OCI-LY3 (cell line): ENCODE data around the gene XRN1.

Experiments used
- H2AFZ ChIP-seq: fragments of 200-600, 300-600 bp; shearing (Covaris generic); 2 replicates; pipeline ENCODE4 v1.6.0; 2014; ENCODE audit warnings: antibody characterized with exemption, low read depth, low read length
- H3K27ac ChIP-seq: fragments of 200-600, 300-600 bp; sonication (generic); 2 replicates; pipeline ENCODE4 v1.5.1; 2014; ENCODE audit warnings: mild to moderate bottlenecking, low read length, moderate library complexity, mixed read lengths
- H3K27me3 ChIP-seq: fragments of 200-600, 300-600 bp; sonication (generic); 2 replicates; pipeline ENCODE4 v1.6.1; 2014; ENCODE audit warnings: low read depth, low read length, mixed read lengths
- H3K36me3 ChIP-seq: fragments of 200-600, 300-600 bp; sonication (generic); replicated peaks from 2 replicates; pipeline ENCODE3; 2014; ENCODE audit warnings: low read depth, low read length, mixed read lengths
- H3K4me1 ChIP-seq: fragments of 300-600, 200-600 bp; sonication (generic); 2 replicates; pipeline ENCODE4 v1.6.1; 2014; ENCODE audit warnings: low read length, mixed read lengths
- H3K4me2 ChIP-seq: fragments of 200-600, 300-600 bp; sonication (generic); 2 replicates; pipeline ENCODE4 v1.6.1; 2014; ENCODE audit warnings: low read length, mixed read lengths
- H3K4me3 ChIP-seq: fragments of 300-600, 200-600 bp; sonication (generic); 2 replicates; pipeline ENCODE4 v1.5.1; 2014; ENCODE audit warnings: antibody characterized with exemption, mild to moderate bottlenecking, low read length, moderate library complexity
- H3K79me2 ChIP-seq: fragments of 300-600, 200-600 bp; shearing (Covaris generic); 2 replicates; pipeline ENCODE4 v1.6.1; 2014; ENCODE audit warnings: mild to moderate bottlenecking, low read length, mixed read lengths
- H3K9ac ChIP-seq: fragments of 300-600, 200-600 bp; shearing (Covaris generic); 2 replicates; pipeline ENCODE4 v1.6.0; 2014; ENCODE audit warnings: mild to moderate bottlenecking, low read length, moderate library complexity
- H3K9me3 ChIP-seq: fragments of 200-600, 300-600 bp; shearing (Covaris generic); 2 replicates; pipeline ENCODE4 v1.6.1; 2014; ENCODE audit warnings: low read length, mixed read lengths; ENCODE audit not compliant: insufficient read depth
- H4K20me1 ChIP-seq: fragments of 200-600, 300-600 bp; sonication (generic); 2 replicates; pipeline ENCODE4 v1.6.1; 2016; ENCODE audit warnings: low read length, mixed read lengths; ENCODE audit not compliant: insufficient read depth
- EZH2phosphoT487 ChIP-seq: fragments of 200-600 bp; shearing (Covaris generic); IDR thresholded peaks from 2 replicates; pipeline ENCODE4 v1.6.1; 2018; ENCODE audit warnings: antibody characterized with exemption, mixed run types, low read depth
- TF ChIP-seq, protein P1 (sequence below): fragments of 200-600, 300-600 bp; sonication (generic); IDR thresholded peaks from 2 replicates; pipeline ENCODE4 v1.5.1; 2014; ENCODE audit warnings: antibody characterized with exemption, low read length, low read depth

The XRN1 gene

DNA sequence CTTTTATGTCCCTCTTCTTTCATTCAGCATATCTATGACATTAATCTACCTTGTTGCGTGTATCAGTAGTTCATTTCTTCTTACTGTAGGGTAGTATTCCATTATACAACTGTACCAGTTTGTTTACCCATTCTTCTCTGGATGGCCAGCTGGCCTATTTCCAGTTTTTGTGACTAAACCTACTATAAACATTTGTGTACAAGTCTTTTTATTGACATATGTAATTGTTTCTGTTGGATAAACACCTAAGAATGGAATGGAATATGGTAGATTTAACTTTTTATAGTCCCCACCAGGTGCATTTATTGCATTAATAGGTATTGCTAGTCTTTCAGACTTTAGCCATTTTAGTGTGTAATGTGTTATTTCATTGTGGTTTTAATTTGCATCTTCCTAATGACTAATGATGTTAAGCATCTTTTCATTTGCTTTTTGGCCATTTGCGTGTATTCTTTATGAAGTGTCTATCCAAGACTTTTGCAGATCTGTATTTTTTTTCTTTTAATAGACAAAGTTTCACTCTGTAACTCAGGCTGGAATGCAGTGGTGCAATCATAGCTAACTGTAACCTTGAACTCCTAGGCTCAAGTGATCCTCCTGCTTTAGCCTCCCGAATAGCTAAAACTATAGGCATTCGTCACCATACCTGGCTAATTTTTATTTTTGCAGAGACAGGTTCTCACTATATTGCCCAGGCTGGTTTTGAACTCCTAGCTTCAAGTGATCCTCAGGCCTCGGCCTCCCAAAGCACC is 41.9 kb upstream of the XRN1 start:
- peaks cover 40% of the 10 kb centered on the region for H3K36me3 ChIP-seq
- no peak overlapping the region for H2AFZ ChIP-seq
- H3K4me3 ChIP-seq, result no peak overlapping the region
- H3K27ac ChIP-seq, result no peak overlapping the region
- H3K9ac ChIP-seq, result no peak overlapping the region
- H3K9me3 ChIP-seq, result no peaks in the 10 kb centered on the region
- TF ChIP-seq EZH2phosphoT487, result no peak
- TF ChIP-seq, protein P1, sequence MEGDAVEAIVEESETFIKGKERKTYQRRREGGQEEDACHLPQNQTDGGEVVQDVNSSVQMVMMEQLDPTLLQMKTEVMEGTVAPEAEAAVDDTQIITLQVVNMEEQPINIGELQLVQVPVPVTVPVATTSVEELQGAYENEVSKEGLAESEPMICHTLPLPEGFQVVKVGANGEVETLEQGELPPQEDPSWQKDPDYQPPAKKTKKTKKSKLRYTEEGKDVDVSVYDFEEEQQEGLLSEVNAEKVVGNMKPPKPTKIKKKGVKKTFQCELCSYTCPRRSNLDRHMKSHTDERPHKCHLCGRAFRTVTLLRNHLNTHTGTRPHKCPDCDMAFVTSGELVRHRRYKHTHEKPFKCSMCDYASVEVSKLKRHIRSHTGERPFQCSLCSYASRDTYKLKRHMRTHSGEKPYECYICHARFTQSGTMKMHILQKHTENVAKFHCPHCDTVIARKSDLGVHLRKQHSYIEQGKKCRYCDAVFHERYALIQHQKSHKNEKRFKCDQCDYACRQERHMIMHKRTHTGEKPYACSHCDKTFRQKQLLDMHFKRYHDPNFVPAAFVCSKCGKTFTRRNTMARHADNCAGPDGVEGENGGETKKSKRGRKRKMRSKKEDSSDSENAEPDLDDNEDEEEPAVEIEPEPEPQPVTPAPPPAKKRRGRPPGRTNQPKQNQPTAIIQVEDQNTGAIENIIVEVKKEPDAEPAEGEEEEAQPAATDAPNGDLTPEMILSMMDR, result no peak
- H4K20me1 ChIP-seq, result no peaks in the 10 kb centered on the region
- no peaks in the 10 kb centered on the region for H3K79me2 ChIP-seq
- H3K27me3 ChIP-seq, result no peaks in the 10 kb centered on the region
- H3K4me2 ChIP-seq, result no peak overlapping the region
- H3K4me1 ChIP-seq, result peaks cover 8% of the 10 kb centered on the region

DNA sequence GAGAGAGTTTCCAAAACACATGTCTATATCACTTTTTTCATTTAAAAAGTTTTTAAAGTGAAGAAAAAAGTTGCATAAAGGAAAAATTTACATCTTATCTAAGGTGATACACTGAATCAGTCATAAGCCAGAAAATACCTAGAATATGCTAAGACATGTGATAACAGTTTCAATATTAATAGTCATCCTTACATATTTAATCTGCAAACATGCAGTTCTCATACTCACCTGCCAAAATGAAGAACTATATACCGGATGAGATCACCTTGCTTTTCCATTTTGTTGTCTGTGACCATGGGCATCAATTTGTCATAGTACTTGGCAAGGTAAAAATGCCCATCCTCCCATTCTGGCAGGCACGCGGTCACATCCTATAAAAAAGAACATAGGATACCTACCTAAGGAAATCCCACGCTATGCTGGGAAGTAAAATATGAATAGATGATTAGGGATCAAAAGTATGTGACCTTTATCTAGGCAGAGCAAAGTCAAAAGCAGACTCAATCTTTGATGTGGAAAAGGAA is 37.1 kb upstream of the XRN1 start:
- TF ChIP-seq, protein P1, result no peak
- no peak for TF ChIP-seq EZH2phosphoT487
- no peak overlapping the region for H3K4me3 ChIP-seq
- H2AFZ ChIP-seq, result no peak overlapping the region
- H3K9ac ChIP-seq, result no peak overlapping the region
- no peaks in the 10 kb centered on the region for H4K20me1 ChIP-seq
- no peak overlapping the region; the same call in 1 of the 2 replicates for H3K4me2 ChIP-seq
- 0 out of 2 replicates have a peak, but pooled peaks cover 3% of the 10 kb centered on the region for H3K9me3 ChIP-seq
- no peaks in the 10 kb centered on the region for H3K27me3 ChIP-seq
- peaks cover 39% of the 10 kb centered on the region for H3K36me3 ChIP-seq
- peaks cover 12% of the 10 kb centered on the region for H3K4me1 ChIP-seq
- H3K27ac ChIP-seq, result no peak overlapping the region; the same call in 1 of the 2 replicates
- H3K79me2 ChIP-seq, result no peaks in the 10 kb centered on the region

DNA sequence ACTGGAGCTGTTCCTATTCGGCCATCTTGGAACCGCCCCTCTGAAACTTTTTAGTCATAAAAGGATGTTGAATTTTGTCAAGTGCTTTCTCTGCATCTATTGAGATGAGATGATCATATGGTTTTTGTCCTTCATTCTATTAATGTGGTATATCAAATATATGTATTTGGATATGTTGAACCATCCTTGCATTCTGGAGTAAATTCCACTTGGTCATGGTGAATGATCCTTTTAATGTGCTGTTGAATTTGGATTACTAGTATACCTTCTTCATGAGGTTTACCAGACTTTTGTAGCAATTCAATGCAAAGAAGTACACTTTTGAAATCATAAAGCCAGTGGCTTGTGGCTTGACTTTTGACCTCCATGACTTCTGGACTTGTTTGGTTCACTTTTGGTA is 33.4 kb upstream of the XRN1 start:
- TF ChIP-seq EZH2phosphoT487, result no peak
- TF ChIP-seq, protein P1, result no peak
- Histone ChIP-seq H4K20me1 (no peaks in the 10 kb centered on the region), H3K4me1 (peaks cover 12% of the 10 kb centered on the region), H3K4me2 (no peak overlapping the region), H3K79me2 (no peaks in the 10 kb centered on the region), H3K27me3 (no peaks in the 10 kb centered on the region), H3K9me3 (0 out of 2 replicates have a peak, but pooled peaks cover 3% of the 10 kb centered on the region), H3K9ac (no peak overlapping the region), H2AFZ (no peak overlapping the region), H3K27ac (no peak overlapping the region), H3K36me3 (peaks cover 32% of the 10 kb centered on the region), H3K4me3 (no peak overlapping the region)

DNA sequence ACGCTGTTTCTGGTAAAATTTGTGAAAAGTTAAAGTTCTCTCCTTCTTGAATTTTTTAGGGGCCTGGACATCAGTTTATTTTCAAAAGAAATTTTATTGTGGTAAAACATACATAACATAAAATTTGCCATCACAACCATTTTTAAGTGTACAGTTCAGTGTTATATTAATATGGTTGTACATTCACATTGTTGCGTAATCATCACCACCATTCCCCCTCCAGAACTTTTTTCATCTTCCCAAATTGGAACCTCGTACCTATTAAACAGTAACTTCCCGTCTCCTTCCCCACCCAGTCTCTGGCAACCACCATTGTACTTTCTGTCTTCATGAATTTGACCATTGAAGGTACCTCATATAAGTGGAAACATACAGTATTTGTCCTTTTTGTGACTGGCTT is 23.0 kb upstream of the XRN1 start:
- no peak overlapping the region for H3K9ac ChIP-seq
- H3K4me2 ChIP-seq, result no peak overlapping the region
- TF ChIP-seq, protein P1, result no peak
- no peak for TF ChIP-seq EZH2phosphoT487
- H3K79me2 ChIP-seq, result no peaks in the 10 kb centered on the region
- H2AFZ ChIP-seq, result no peak overlapping the region
- H3K36me3 ChIP-seq, result no peaks in the 10 kb centered on the region
- no peak overlapping the region for H3K27ac ChIP-seq
- no peaks in the 10 kb centered on the region for H3K27me3 ChIP-seq
- H3K4me1 ChIP-seq, result no peaks in the 10 kb centered on the region
- no peaks in the 10 kb centered on the region for H4K20me1 ChIP-seq
- H3K9me3 ChIP-seq, result no peaks in the 10 kb centered on the region
- H3K4me3 ChIP-seq, result no peak overlapping the region
